Right ventricle myocardium inferior (tissue), 1 donor: ENCODE data around the gene CD99. TPM values are rescaled to one million over a fixed set of nuclear protein-coding genes. Genes with fewer than 3 reads are reported as not detected.
"Not testable (repeated sequence)": the region's sequence is repeated elsewhere in the genome, so short reads cannot be mapped to it uniquely, and the experiment has no call there.

Experiments used
- ATAC-seq: fragments of 200-7000 bp; cut with Tn5 transposase; one replicate; pipeline ENCODE4 v1.9.1; 2020; ENCODE audit warnings: mild to moderate bottlenecking, moderate library complexity
- DNase-seq: peaks from one replicate; pipeline ENCODE4 v3.0.0; 2021; ENCODE audit errors: missing footprints
- intact Hi-C: fragments of 100-400 bp; cut with DNase I; formaldehyde crosslinking; loops from one replicate; pipeline ENCODE4 v1.11.0; 2022
- total RNA-seq: library from RNA; stranded (reverse); fragmentation: NEBNext Ultra II Directional; extraction: Animal tissue kit (Norgen Biotek cat#: 25700); gene quantifications from one replicate; pipeline ENCODE4 v1.2.1, GENCODE V29; 2021
- donor health status: DM: no; HTN: yes; CAD: no; lungs with severe emphysema.

The CD99 gene
- total RNA-seq, 1 donor from 2014 or later = 359 TPM

GRCh38 chrX:2711441-2711840 lies 20.3 kb downstream of the CD99 start:
- ATAC-seq (no peak), DNase-seq (no peak)
- intact Hi-C loops = no loop called here

GRCh38 chrX:2712428-2712827 lies 21.3 kb downstream of the CD99 start:
- intact Hi-C loops = no loop called here
- ATAC-seq (no peak), DNase-seq (no peak)

- ATAC-seq (no peak), DNase-seq (no peak)
- intact Hi-C loops = no loop called here
These were observed 22.1 kb downstream of the CD99 start for GRCh38 chrX:2712890-2713840.

- no peak for ATAC-seq
- DNase-seq = no peak
- intact Hi-C loops = no loop called here
These were observed 23.5 kb downstream of the CD99 start for GRCh38 chrX:2714551-2714950.

GRCh38 chrX:2715066-2715600 lies 24.0 kb downstream of the CD99 start:
- ATAC-seq (no peak), DNase-seq (no peak)

GRCh38 chrX:2717312-2717711 lies 26.2 kb downstream of the CD99 start:
- ATAC-seq = no peak
- no peak for DNase-seq
- intact Hi-C loops = no loop called here

More at GRCh38 chrX:2715066-2715600, 24.0 kb downstream of the CD99 start:
- intact Hi-C loops = no loop called here

GRCh38 chrX:2718821-2719220 lies 27.7 kb downstream of the CD99 start:
- no peak for DNase-seq
- ATAC-seq = no peak
- intact Hi-C loops = no loop called here

- DNase-seq (no peak), ATAC-seq (no peak)
- intact Hi-C loops = no loop called here
These were observed 28.8 kb downstream of the CD99 start for GRCh38 chrX:2719774-2720447.

- ATAC-seq (peak; percentile 83), DNase-seq (no peak)
- intact Hi-C loops = no loop called here
These were observed 32.3 kb downstream of the CD99 start for GRCh38 chrX:2723286-2723879.

GRCh38 chrX:2727264-2727663 lies 36.2 kb downstream of the CD99 start:
- ATAC-seq, intact Hi-C loops, DNase-seq: not testable (repeated sequence)

GRCh38 chrX:2732076-2732475 lies 41.0 kb downstream of the CD99 start:
- no peak for DNase-seq

GRCh38 chrX:2732649-2733048 lies 41.6 kb downstream of the CD99 start:
- ATAC-seq = no peak
- no peak for DNase-seq
- intact Hi-C loops = no loop called here

More at GRCh38 chrX:2732076-2732475, 41.0 kb downstream of the CD99 start:
- intact Hi-C loops = no loop called here
- no peak for ATAC-seq

GRCh38 chrX:2733286-2733685 lies 42.2 kb downstream of the CD99 start:
- intact Hi-C loops = no loop called here
- ATAC-seq = no peak
- DNase-seq = no peak

- DNase-seq (no peak), ATAC-seq (no peak)
- intact Hi-C loops = no loop called here
These were observed 44.2 kb downstream of the CD99 start for GRCh38 chrX:2735270-2735669.

- intact Hi-C loops = no loop called here
- no peak for DNase-seq
- ATAC-seq = no peak
These were observed 49.6 kb downstream of the CD99 start for GRCh38 chrX:2740672-2741071.

GRCh38 chrX:2741386-2741785 lies 50.3 kb downstream of the CD99 start:
- no peak for DNase-seq
- ATAC-seq = no peak
- intact Hi-C loops = no loop called here

GRCh38 chrX:2746250-2746649 lies 55.2 kb downstream of the CD99 start:
- intact Hi-C loops, DNase-seq, ATAC-seq: not testable (repeated sequence)

GRCh38 chrX:2748171-2748814 lies 57.2 kb downstream of the CD99 start:
- intact Hi-C loops = no loop called here
- DNase-seq (no peak), ATAC-seq (no peak)

GRCh38 chrX:2748815-2749188 lies 57.7 kb downstream of the CD99 start:
- intact Hi-C loops = no loop called here
- DNase-seq (no peak), ATAC-seq (no peak)
